Mesothelial cell of epicardium (in vitro differentiated cells): ENCODE measurements around the gene PDCD11. TPM values are rescaled to one million over a fixed set of nuclear protein-coding genes. Genes with fewer than 3 reads are reported as not detected.
"Not testable (repeated sequence)": the region's sequence is repeated elsewhere in the genome, so short reads cannot be mapped to it uniquely, and the experiment has no call there.

Experiments
- DNase-seq, 2 experiments: peaks; one replicate each; pipeline ENCODE4 v3.0.0; 2021; ENCODE audit warnings: low spot score in 2 of 2; ENCODE audit not compliant: unreplicated experiment in 2 of 2
- H3K27ac Mint-ChIP-seq: 2 replicates; pipeline ENCODE4 v1.8.0; 2021; ENCODE audit warnings: mixed read lengths
- H3K27me3 Mint-ChIP-seq: 2 replicates; pipeline ENCODE4 v1.8.0; 2021; ENCODE audit warnings: low read depth, mixed read lengths
- H3K36me3 Mint-ChIP-seq: 2 replicates; pipeline ENCODE4 v1.8.0; 2021; ENCODE audit warnings: mixed read lengths
- H3K4me1 Mint-ChIP-seq: 2 replicates; pipeline ENCODE4 v1.8.0; 2021; ENCODE audit warnings: mixed read lengths
- H3K4me3 Mint-ChIP-seq: 2 replicates; pipeline ENCODE4 v1.8.0; 2021; ENCODE audit warnings: mild to moderate bottlenecking, moderate library complexity, mixed read lengths
- H3K9me3 Mint-ChIP-seq: 2 replicates; pipeline ENCODE4 v1.8.0; 2021; ENCODE audit warnings: mixed read lengths
- total RNA-seq: library from RNA; stranded (reverse); gene quantifications from 3 replicates; pipeline ENCODE4 v1.2.1, GENCODE V29; 2021
- TF ChIP-seq, protein P1 (sequence below): fragments of 200-600 bp; sonication (generic); IDR thresholded peaks from one replicate; pipeline ENCODE4 v1.5.0; 2021; ENCODE audit warnings: antibody characterized with exemption; ENCODE audit not compliant: unreplicated experiment

The PDCD11 gene
- total RNA-seq, 1 donor from 2014 or later, result 53.6 TPM

- Mint-ChIP-seq H3K4me3 (no peak overlapping the region), H3K9me3 (no peaks in the 10 kb centered on the region), H3K4me1 (no peaks in the 10 kb centered on the region), H3K27ac (no peak overlapping the region), H3K36me3 (peaks cover 41% of the 10 kb centered on the region), H3K27me3 (no peaks in the 10 kb centered on the region)
- DNase-seq, result no peak
- TF ChIP-seq, protein P1, sequence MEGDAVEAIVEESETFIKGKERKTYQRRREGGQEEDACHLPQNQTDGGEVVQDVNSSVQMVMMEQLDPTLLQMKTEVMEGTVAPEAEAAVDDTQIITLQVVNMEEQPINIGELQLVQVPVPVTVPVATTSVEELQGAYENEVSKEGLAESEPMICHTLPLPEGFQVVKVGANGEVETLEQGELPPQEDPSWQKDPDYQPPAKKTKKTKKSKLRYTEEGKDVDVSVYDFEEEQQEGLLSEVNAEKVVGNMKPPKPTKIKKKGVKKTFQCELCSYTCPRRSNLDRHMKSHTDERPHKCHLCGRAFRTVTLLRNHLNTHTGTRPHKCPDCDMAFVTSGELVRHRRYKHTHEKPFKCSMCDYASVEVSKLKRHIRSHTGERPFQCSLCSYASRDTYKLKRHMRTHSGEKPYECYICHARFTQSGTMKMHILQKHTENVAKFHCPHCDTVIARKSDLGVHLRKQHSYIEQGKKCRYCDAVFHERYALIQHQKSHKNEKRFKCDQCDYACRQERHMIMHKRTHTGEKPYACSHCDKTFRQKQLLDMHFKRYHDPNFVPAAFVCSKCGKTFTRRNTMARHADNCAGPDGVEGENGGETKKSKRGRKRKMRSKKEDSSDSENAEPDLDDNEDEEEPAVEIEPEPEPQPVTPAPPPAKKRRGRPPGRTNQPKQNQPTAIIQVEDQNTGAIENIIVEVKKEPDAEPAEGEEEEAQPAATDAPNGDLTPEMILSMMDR, result no peak
Measured at GRCh38 chr10:103413564-103413963, 17.1 kb downstream of the PDCD11 start.

DNA sequence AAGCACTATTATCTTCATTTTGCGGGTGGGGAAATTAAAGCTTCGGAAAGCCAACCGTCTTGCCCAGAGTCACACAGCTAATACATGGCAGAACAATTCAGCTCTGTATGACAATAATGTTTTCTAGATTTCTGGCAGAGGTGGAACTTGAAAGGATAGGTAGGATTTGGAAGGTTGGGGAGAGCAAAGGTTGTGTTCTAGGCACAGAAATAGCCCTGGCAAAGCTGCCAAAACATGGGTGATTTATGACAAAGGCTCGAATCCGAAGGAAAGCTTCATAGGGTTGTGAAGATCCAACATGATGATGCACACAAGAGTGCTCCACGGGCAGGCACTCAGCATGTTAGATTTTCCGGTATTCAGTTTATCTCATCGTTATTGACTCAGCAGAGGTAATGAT lies 19.2 kb downstream of the PDCD11 start:
- Mint-ChIP-seq H3K4me3 (no peak overlapping the region), H3K4me1 (no peaks in the 10 kb centered on the region), H3K27me3 (no peaks in the 10 kb centered on the region), H3K36me3 (peaks cover 38% of the 10 kb centered on the region), H3K27ac (no peak overlapping the region), H3K9me3 (no peaks in the 10 kb centered on the region)
- no peak for DNase-seq
- TF ChIP-seq, protein P1, result no peak

DNA sequence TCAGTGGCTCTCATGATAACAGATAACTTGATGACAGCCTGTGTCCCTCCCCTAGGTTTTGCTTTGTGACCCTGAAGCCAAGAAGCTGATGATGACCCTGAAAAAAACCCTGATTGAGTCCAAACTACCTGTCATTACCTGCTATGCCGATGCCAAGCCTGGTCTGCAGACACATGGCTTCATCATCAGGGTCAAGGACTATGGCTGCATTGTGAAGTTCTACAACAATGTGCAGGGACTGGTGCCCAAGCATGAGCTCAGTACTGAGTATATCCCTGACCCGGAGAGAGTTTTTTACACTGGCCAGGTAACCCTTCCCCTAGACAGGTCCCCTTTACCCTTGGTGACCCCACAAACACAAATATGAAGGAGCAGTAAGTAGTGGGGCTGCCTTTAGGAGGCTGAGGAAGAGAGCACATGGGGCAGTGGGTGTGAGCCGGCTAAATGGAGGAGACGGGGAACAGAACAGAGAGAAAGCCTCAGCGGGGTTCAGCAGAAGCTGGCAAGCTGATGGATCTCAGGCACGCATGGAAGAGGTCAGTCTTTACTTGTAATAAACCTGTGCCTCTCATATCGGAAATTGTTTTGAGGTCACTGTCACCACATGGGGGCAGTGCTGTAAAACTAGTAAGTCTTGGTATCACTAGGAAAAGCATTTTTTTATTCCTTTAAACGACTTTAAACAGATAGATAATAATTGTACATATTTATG lies 20.2 kb downstream of the PDCD11 start:
- Mint-ChIP-seq H3K36me3 (peaks cover 39% of the 10 kb centered on the region), H3K4me1 (no peaks in the 10 kb centered on the region), H3K27ac (no peak overlapping the region), H3K27me3 (no peaks in the 10 kb centered on the region), H3K9me3 (no peaks in the 10 kb centered on the region), H3K4me3 (no peak overlapping the region)
- TF ChIP-seq, protein P1, result peak; percentile 60
- DNase-seq, result peak in 1 of 2 experiments; percentile 53

DNA sequence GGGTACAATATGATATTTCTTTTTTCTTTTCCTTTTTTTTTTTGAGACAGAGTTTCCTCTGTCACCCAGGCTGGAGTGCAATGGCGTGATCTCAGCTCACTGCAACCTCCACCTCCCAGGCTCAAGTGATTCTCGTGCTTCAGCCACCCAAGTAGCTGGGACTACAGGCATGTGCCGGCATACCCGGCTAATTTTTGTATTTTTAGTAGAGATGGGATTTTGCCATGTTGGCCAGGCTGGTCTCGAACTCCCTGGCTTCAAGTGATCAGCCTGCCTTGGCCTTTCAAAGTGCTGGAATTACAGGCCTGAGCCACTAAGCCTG lies 20.7 kb downstream of the PDCD11 start:
- H3K27ac Mint-ChIP-seq, H3K4me3 Mint-ChIP-seq, H3K4me1 Mint-ChIP-seq, H3K9me3 Mint-ChIP-seq, H3K27me3 Mint-ChIP-seq, DNase-seq: not testable (repeated sequence)
- peaks cover 39% of the 10 kb centered on the region for H3K36me3 Mint-ChIP-seq

DNA sequence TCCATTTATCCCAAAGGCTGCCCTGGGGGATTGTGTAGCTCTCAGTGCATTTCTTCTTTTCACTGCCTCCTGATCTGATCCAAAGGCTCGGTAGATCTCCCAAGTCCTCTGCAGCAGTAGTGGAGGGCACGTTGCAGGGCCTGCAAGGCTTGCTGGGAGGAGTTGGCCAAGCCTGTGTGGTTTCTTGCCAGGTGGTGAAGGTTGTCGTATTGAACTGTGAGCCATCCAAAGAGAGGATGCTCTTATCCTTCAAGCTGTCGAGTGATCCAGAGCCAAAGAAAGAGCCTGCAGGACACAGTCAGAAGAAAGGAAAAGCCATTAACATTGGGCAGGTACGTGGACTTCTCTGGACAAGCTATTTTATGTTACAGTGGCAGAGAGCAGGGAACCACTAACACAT lies 21.2 kb downstream of the PDCD11 start:
- TF ChIP-seq, protein P1, result no peak
- DNase-seq, result no peak
- Mint-ChIP-seq H3K36me3 (peaks cover 44% of the 10 kb centered on the region), H3K4me3 (no peak overlapping the region), H3K27ac (no peak overlapping the region), H3K9me3 (no peaks in the 10 kb centered on the region), H3K27me3 (no peaks in the 10 kb centered on the region), H3K4me1 (no peaks in the 10 kb centered on the region)

DNA sequence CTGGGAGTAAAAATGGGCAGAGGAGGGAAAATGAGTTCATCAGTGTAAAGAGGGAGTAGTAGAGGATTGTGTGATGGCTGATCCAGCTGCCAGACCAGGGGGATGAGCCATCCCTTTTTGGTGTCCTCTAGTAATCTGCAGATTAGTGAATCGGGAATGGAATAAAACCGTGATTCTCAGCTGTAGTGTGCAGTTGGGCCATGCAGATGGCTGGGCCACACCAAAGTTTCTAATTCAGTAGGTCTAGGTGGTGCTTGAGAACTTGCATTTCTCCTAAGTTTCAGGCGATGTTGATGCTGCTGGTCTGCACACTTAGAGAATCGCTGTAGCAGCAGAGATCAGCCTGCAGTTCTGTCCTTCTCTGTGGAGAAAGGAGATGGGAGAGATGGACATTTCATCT lies 22.7 kb downstream of the PDCD11 start:
- Mint-ChIP-seq H3K27me3 (no peaks in the 10 kb centered on the region), H3K4me1 (no peaks in the 10 kb centered on the region), H3K4me3 (no peak overlapping the region), H3K36me3 (peaks cover 52% of the 10 kb centered on the region), H3K27ac (no peak overlapping the region), H3K9me3 (no peaks in the 10 kb centered on the region)
- DNase-seq, result no peak
- TF ChIP-seq, protein P1, result no peak
